Muscle layer of duodenum (tissue), 2 donors: ENCODE data around the gene CTCF.

Source experiments
- H3K27ac ChIP-seq: one replicate; pipeline ENCODE4 v1.7.0; 2013; ENCODE audit warnings: mild to moderate bottlenecking, low read length
- H3K27me3 ChIP-seq: one replicate; pipeline ENCODE4 v1.7.0; 2013; ENCODE audit warnings: low read depth, mild to moderate bottlenecking, control low read depth, low read length
- H3K36me3 ChIP-seq, 2 donors: one replicate each; pipeline ENCODE4 v1.7.0; 2013; ENCODE audit warnings: low read length in 2 of 2, control low read depth in 1 of 2, mild to moderate bottlenecking in 1 of 2; ENCODE audit not compliant: insufficient read depth in 2 of 2, control insufficient read depth in 1 of 2
- H3K4me1 ChIP-seq, 2 donors: one replicate each; pipeline ENCODE4 v1.7.0; 2013; ENCODE audit warnings: low read length in 2 of 2, mild to moderate bottlenecking in 2 of 2, control low read depth in 1 of 2, moderate library complexity in 1 of 2; ENCODE audit not compliant: insufficient read depth in 2 of 2, control insufficient read depth in 1 of 2
- H3K4me3 ChIP-seq, 2 donors: one replicate each; pipeline ENCODE4 v1.7.0; 2013; ENCODE audit warnings: low read length in 2 of 2, low read depth in 1 of 2, mild to moderate bottlenecking in 1 of 2
- H3K9me3 ChIP-seq, 2 donors: one replicate each; pipeline ENCODE4 v1.7.0; 2013; ENCODE audit warnings: low read length in 2 of 2, control low read depth in 1 of 2, mild to moderate bottlenecking in 1 of 2; ENCODE audit not compliant: control insufficient read depth in 1 of 2
- donor health status: healthy.

Gene CTCF

DNA sequence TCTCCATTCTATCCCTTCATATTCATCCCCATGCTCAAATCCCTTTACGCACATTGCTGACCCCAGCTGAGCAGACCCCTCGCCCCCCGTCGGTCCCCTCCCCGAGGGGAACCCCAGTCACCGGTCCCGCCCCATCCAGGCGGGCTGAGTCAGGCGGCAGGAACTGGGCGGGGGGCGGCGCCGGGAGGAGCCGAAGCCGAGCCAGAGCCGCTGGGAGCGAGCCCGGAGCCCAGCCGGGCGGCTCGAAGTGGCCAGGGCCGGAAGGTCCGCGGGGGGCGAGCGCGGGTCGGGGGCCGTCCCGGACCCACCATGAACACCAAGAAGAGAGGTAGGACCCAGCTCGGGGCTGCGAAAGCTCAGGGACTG is 25.1 kb upstream of the CTCF start:
- peaks cover 4 to 18% of the 10 kb centered on the region in 2 donors for H3K4me1 ChIP-seq
- H3K36me3 ChIP-seq: peaks cover 26% of the 10 kb centered on the region in 2 donors

DNA sequence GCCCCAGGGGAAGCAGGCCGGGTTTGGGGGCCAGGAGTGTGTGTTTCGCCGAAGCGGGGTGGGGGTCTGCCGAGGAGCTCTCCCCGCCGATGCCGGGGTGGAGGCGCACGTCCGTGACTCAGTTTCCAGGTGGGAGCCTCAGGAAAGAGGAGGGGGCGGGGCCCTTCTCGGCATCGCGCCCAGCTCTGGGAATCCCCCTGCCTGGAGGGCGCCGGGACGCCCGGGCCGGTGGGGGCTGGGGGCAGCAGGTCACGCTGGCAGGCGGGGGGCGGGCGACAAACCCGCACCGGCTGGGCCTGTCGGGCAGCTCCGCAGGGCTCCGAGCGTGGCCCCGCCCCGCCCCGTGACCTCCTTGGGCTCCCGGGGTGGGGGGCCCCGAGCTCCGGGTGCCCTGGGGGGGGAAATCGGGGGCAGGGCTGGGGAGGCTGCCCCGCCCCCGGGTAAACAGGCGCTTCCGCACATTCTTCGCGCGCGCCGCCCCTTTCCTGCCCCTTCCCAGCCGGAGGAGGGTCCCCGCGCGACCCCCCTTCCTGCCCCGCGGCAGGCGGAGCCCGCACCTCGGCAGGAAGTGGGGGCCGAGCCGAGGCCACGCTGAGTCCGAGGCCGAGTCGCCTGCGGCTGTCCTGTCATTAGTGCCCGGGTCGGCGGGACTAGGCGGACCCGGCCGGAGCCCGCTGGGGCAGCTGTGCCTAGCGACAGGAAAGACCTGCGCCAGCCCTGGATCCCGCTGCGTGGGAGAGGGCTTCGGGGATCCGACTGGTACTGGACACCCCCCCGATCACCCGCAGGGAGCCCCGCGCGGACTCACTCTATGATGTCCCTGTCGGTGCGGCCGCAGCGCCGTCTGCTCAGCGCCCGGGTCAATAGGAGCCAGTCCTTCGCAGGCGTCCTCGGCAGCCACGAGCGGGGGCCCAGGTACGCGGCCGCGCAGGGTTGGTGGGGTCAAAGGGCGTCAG is 24.4 kb upstream of the CTCF start:
- Histone ChIP-seq H3K27me3 (no peaks in the 10 kb centered on the region), H3K9me3 (no peaks in the 10 kb centered on the region), H3K4me1 (peaks cover 4 to 18% of the 10 kb centered on the region in 2 donors), H3K36me3 (peaks cover 28 to 31% of the 10 kb centered on the region in 2 donors), H3K4me3 (peak overlapping the region; percentile 39 to 73), H3K27ac (peak overlapping the region; percentile 31)

More for the DNA sequence above, 25.1 kb upstream of the CTCF start:
- H3K9me3 ChIP-seq: no peaks in the 10 kb centered on the region
- no peaks in the 10 kb centered on the region for H3K27me3 ChIP-seq
- H3K27ac ChIP-seq: peak overlapping the region; percentile 31
- peak overlapping the region; percentile 39 to 73 for H3K4me3 ChIP-seq

DNA sequence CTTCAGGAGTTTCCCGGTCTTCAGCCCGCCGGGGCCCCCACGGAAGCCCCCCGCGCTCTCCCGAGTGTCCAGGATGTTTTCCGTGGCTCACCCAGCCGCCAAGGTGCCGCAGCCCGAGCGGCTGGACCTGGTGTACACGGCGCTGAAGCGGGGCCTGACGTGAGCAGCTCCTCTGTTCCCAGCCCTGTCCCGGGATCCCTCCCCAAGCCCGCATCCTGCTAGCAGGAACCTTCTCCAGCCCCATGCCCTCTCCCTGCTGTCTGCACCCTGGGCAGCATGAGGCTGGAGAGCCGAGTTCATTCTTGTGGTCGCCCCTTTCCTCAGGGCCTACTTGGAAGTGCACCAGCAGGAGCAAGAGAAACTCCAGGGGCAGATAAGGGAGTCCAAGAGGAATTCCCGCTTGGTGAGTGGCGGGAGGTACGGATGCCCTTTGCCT is 23.6 kb upstream of the CTCF start:
- Histone ChIP-seq H3K9me3 (no peaks in the 10 kb centered on the region), H3K27ac (no peak overlapping the region), H3K27me3 (no peaks in the 10 kb centered on the region), H3K4me3 (peak overlapping the region; percentile 39 to 73), H3K36me3 (peaks cover 34 to 39% of the 10 kb centered on the region in 2 donors), H3K4me1 (peaks cover 4 to 18% of the 10 kb centered on the region in 2 donors)

DNA sequence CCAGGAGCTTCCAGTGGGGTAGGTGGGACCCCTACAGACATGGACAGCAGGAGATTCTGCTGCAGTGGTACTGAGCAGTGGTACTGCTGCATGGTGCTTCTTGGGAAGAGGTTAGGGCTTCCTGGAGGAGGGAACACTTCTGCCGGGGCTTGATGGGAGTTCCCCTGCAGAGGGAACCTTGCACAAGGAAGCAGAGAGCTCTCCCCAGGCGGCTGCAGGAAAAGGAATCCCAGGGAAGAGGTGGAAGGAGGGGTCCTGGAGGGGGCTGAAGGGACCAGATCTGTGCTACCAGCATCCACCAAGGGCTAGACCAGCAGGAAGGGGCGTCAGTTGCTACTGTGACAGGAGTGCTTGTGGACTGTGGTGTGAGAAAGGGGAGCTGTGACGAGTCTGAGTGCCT is 23.1 kb upstream of the CTCF start:
- H3K4me3 ChIP-seq: peak overlapping the region in 1 of 2 donors; percentile 39
- H3K4me1 ChIP-seq: peaks cover 4 to 18% of the 10 kb centered on the region in 2 donors

GRCh38 chr16:67539691-67540635 is 22.4 kb upstream of the CTCF start:
- no peak overlapping the region for H3K4me3 ChIP-seq
- no peaks in the 10 kb centered on the region for H3K27me3 ChIP-seq
- no peaks in the 10 kb centered on the region for H3K9me3 ChIP-seq
- no peak overlapping the region for H3K27ac ChIP-seq
- H3K36me3 ChIP-seq: peaks cover 40 to 51% of the 10 kb centered on the region in 2 donors
- peaks cover 4 to 18% of the 10 kb centered on the region in 2 donors for H3K4me1 ChIP-seq

More for the DNA sequence above, 23.1 kb upstream of the CTCF start:
- Histone ChIP-seq H3K9me3 (no peaks in the 10 kb centered on the region), H3K27ac (no peak overlapping the region), H3K36me3 (peaks cover 36 to 44% of the 10 kb centered on the region in 2 donors), H3K27me3 (no peaks in the 10 kb centered on the region)

- peaks cover 0 to 14% of the 10 kb centered on the region in 2 donors for H3K4me1 ChIP-seq
- H3K27me3 ChIP-seq: no peaks in the 10 kb centered on the region
- H3K4me3 ChIP-seq: no peak overlapping the region
- no peak overlapping the region for H3K27ac ChIP-seq
- H3K36me3 ChIP-seq: peaks cover 47 to 59% of the 10 kb centered on the region in 2 donors
- no peaks in the 10 kb centered on the region for H3K9me3 ChIP-seq
These were observed 21.6 kb upstream of the CTCF start for GRCh38 chr16:67540756-67541155.

DNA sequence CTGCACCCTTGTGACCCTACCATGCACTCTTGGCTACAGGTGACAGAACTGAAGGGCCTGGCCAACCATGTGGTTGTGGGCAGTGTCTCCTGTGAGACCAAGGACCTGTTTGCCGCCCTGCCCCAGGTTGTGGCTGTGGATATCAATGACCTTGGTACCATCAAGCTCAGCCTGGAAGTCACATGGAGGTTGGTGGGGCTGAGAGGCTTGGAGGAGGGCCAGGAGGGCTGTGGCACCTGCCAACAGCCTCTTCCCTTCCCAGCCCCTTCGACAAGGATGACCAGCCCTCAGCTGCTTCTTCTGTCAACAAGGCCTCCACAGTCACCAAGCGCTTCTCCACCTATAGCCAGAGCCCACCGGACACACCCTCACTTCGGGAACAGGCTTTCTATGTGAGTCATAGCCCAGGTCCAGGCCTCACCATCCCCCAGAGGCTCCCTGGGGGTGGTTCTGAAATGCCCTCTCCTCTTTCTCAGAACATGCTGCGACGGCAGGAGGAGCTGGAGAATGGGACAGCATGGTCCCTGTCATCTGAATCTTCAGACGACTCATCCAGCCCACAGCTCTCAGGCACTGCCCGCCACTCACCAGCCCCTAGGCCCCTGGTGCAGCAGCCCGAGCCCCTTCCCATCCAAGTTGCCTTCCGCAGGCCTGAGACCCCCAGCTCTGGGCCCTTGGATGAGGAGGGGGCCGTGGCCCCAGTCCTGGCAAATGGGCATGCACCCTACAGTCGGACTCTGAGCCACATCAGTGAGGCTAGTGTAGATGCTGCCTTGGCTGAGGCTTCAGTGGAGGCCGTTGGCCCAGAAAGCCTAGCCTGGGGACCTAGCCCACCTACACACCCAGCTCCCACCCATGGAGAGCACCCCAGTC is 20.7 kb upstream of the CTCF start:
- Histone ChIP-seq H3K36me3 (peaks cover 47 to 66% of the 10 kb centered on the region in 2 donors), H3K27me3 (no peaks in the 10 kb centered on the region), H3K4me1 (peaks cover under 1 to 9% of the 10 kb centered on the region in 2 donors), H3K9me3 (no peaks in the 10 kb centered on the region), H3K4me3 (no peak overlapping the region), H3K27ac (no peak overlapping the region)

- no peak overlapping the region for H3K27ac ChIP-seq
- H3K4me1 ChIP-seq: peaks cover 7 to 16% of the 10 kb centered on the region in 2 donors
- H3K9me3 ChIP-seq: no peaks in the 10 kb centered on the region
- no peak overlapping the region for H3K4me3 ChIP-seq
- no peaks in the 10 kb centered on the region for H3K27me3 ChIP-seq
- H3K36me3 ChIP-seq: peaks cover 47 to 66% of the 10 kb centered on the region in 2 donors
These were observed 19.9 kb upstream of the CTCF start for GRCh38 chr16:67542464-67542863.

- peaks cover 47 to 71% of the 10 kb centered on the region in 2 donors for H3K36me3 ChIP-seq
These were observed 19.3 kb upstream of the CTCF start for GRCh38 chr16:67543036-67543435.

DNA sequence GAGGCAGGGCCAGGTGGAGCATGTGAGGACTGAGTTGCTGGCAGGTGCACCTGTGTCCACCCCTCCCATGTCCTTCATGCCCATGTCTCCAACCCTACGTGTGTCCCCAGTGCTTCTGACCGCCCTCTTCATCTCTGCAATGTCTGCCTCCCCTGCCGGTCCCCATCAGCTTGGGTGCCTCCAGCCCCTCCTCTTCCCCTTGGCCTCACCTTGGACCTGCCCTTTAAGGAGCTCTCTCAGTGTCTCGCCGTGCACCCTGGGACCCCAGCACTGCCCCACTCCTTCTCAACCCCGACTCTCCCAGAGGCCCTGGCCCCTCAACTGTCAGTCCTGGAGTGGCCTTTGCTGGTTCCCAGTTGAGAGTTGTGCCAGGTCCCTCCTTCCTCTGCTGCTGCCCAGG is 18.7 kb upstream of the CTCF start:
- no peaks in the 10 kb centered on the region for H3K27me3 ChIP-seq
- no peaks in the 10 kb centered on the region for H3K9me3 ChIP-seq
- peaks cover 7 to 23% of the 10 kb centered on the region in 2 donors for H3K4me1 ChIP-seq
- H3K36me3 ChIP-seq: peaks cover 47 to 76% of the 10 kb centered on the region in 2 donors
- H3K4me3 ChIP-seq: no peak overlapping the region
- H3K27ac ChIP-seq: no peak overlapping the region

More at GRCh38 chr16:67543036-67543435, 19.3 kb upstream of the CTCF start:
- Histone ChIP-seq H3K27me3 (no peaks in the 10 kb centered on the region), H3K27ac (no peak overlapping the region), H3K4me1 (peaks cover 7 to 21% of the 10 kb centered on the region in 2 donors), H3K4me3 (no peak overlapping the region), H3K9me3 (no peaks in the 10 kb centered on the region)
